GM19023 (cell line): ENCODE measurements around the gene GALNT13.

Experiments used
- ATAC-seq: cut with Tn5 transposase; IDR thresholded peaks from one replicate; pipeline ENCODE4 v1.9.1; 2021; ENCODE audit warnings: mild to moderate bottlenecking, moderate library complexity; ENCODE audit not compliant: unreplicated experiment

Gene GALNT13

GRCh38 chr2:154289870-154290269, 418.1 kb downstream of the GALNT13 start:
- no peak for ATAC-seq

- no peak for ATAC-seq
Observed at GRCh38 chr2:154291511-154291910, 419.8 kb downstream of the GALNT13 start.

GRCh38 chr2:154291927-154292326, 420.2 kb downstream of the GALNT13 start:
- ATAC-seq, result no peak

- no peak for ATAC-seq
Observed at GRCh38 chr2:154293864-154294263, 422.1 kb downstream of the GALNT13 start.

GRCh38 chr2:154306266-154306970, 434.7 kb downstream of the GALNT13 start:
- no peak for ATAC-seq

- no peak for ATAC-seq
Observed at GRCh38 chr2:154307007-154307406, 435.3 kb downstream of the GALNT13 start.

GRCh38 chr2:154324601-154325000, 452.9 kb downstream of the GALNT13 start:
- ATAC-seq, result no peak

- ATAC-seq, result no peak
Observed at GRCh38 chr2:154329510-154329909, 457.8 kb downstream of the GALNT13 start.

- no peak for ATAC-seq
Observed at GRCh38 chr2:154331784-154332183, 460.1 kb downstream of the GALNT13 start.

- no peak for ATAC-seq
Observed at GRCh38 chr2:154336201-154336600, 464.5 kb downstream of the GALNT13 start.

GRCh38 chr2:154338352-154338967, 466.7 kb downstream of the GALNT13 start:
- ATAC-seq, result no peak

GRCh38 chr2:154343282-154343681, 471.6 kb downstream of the GALNT13 start:
- no peak for ATAC-seq

GRCh38 chr2:154350911-154351310, 479.2 kb downstream of the GALNT13 start:
- ATAC-seq, result no peak

- ATAC-seq, result no peak
Observed at GRCh38 chr2:154361276-154361675, 489.6 kb downstream of the GALNT13 start.

GRCh38 chr2:154368153-154368552, 496.4 kb downstream of the GALNT13 start:
- ATAC-seq, result no peak

- ATAC-seq, result no peak
Observed at GRCh38 chr2:154370873-154371272, 499.2 kb downstream of the GALNT13 start.

- no peak for ATAC-seq
Observed at GRCh38 chr2:154374416-154374815, 502.7 kb downstream of the GALNT13 start.

GRCh38 chr2:154375579-154375931, 503.8 kb downstream of the GALNT13 start:
- no peak for ATAC-seq

- ATAC-seq, result no peak
Observed at GRCh38 chr2:154381931-154382794, 510.4 kb downstream of the GALNT13 start.

GRCh38 chr2:154386186-154386585, 514.5 kb downstream of the GALNT13 start:
- ATAC-seq, result no peak

GRCh38 chr2:154391051-154391450, 519.3 kb downstream of the GALNT13 start:
- no peak for ATAC-seq

- ATAC-seq, result peak; percentile 81
Observed at GRCh38 chr2:154392256-154392655, 520.5 kb downstream of the GALNT13 start.
